Fibroblast of the conjunctiva (primary cell): ENCODE measurements around the gene DAZL.

Experiments used
- DNase-seq: peaks from one replicate; pipeline ENCODE4 v3.0.0-alpha.2; 2010; ENCODE audit warnings: low read depth

Gene DAZL

DNA sequence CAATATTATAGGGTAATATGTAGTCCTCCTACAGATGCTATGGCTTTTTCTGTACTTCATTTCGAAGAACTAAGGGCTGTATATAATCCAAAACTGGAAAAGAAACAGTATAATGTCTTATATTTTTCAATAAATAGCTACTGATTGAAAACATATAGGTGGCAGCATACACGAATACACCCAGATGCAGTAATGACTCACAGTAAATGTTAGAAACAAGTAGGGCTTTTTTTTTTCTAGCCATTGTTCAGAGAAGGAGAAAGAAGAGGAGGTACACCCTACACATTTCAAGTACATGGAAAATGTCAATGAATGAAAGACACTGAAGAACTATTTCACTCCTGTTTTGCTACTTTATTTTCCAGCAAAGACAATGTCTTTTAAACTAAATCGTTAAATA is 9.4 kb downstream of the DAZL start:
- no peak for DNase-seq

DNA sequence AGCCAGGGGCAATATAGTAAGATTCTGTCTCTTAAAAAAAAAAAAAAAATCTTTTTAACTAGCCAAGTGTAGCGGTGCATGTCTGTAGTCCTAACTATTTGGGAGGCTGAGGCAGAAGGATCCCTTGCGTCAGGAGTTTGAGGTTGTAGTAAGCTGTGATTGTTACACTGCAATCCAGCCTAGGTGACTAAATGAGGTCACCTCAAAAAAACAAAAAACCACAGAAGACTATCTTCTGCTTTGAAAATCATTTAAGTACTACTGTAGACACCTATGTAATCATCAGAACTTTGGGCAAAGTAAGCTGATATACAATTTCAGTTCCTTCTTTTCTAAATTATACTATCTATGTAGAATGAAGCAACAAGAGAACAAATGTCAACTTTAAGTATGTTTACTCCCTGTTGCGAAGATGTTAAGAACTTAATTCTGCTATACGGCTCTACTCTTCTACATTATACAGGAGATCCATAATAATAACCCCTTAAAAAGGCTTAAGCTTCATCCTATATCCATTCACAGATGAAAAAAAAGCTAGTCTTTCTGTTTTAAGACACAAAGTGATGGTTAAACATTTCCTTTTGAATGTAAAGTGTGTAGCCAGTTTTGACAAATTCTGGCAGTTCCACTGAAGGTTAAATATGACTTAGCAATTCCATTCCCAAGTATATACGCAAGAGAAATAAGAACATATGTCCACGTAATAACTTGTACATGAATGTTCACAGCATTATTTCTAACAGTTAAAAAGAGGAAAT is 15.2 kb downstream of the DAZL start:
- DNase-seq, result no peak

DNA sequence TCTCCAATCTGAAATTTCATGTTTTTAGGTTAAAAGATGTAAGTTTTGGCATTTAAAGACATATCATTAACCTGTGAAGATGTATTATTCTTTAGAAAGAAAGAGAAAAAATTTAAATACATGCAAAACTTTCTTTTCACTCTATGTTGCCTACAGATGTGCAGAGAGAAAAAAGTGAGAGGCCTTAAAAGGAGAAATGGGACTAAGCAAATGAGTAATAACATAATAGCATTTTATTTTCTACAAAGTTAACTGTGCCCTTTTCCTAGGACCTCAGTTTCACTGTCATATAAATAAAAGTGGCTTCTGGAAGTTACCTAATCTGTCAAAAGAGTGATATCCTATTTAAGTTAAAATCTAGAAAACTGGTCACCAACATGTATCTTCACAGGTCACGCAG is 16.1 kb downstream of the DAZL start:
- no peak for DNase-seq

DNA sequence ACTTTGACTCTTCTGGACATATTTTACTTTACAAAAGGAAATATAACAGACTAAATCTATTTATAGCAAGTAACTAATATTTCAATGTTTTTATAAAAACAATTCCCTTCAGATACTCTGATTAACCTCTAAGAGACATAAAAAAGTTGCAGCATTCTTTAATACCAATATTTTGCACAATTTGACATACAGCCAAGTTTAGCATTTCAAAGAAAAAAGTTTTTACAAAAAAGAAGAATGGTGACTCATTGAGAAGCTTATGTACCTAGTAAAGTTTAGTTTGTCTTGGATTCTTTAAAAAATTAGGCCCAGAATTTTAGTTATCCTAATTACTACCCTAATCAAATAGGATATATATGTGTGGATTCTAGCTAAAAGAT is 17.6 kb downstream of the DAZL start:
- DNase-seq, result no peak

- no peak for DNase-seq
Observed at GRCh38 chr3:16587047-16587680, 18.1 kb downstream of the DAZL start.

DNA sequence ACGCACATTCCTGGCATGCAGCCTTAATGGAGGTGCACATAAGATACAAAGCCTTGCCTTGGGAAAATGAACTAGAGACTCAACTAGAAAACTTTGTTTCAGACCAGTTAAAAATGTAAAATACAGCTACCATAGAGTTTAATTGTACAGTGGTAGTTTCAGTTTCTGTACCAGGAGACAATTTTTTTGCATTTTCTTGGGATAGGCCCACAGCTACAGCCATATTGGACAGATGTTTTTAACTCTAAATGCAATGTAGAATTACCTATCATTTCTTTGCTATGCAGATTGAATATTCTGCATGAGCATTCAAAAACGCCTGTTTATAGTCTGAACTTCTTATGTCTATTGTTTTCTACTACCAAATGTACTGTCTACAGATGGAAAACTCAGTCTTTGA is 20.3 kb downstream of the DAZL start:
- no peak for DNase-seq

GRCh38 chr3:16583551-16583950 is 21.7 kb downstream of the DAZL start:
- no peak for DNase-seq

DNA sequence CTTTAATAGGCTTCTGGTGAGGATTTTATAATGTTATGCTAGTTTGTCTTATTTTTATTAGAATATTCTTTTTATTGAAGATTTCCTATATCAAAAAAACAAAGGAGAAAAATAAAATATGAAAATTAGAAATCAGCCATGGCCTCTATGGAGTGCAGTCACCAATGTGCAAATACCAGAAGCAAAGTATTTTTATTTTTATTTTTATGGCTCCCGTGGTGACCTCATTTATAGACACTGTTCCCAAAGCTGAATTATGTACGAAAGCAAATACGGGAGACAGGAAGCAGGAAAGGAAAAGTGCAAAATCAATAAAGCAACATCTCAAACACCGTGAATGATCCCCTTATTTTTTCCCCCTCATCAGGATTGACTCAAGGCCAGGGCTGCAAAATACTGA is 35.1 kb downstream of the DAZL start:
- no peak for DNase-seq

DNA sequence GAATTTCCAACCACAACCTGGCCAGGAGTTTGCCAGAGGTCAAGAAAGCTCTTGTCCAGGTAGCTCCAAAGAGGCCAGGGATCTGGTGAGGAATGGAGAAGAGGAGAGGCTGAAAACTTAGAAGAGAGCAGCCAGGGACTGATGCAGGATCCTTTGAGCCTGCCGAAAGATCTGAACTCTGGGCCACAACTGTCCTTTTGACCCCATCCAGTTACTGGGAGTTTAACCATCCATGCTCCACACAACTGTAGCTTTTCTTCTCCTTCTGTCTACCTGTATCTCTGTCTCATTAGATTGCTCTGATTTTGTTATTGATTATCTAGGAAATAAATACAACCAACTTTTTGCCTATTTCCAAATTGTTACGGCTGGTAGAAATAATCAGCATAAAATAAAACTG is 36.7 kb downstream of the DAZL start:
- no peak for DNase-seq

DNA sequence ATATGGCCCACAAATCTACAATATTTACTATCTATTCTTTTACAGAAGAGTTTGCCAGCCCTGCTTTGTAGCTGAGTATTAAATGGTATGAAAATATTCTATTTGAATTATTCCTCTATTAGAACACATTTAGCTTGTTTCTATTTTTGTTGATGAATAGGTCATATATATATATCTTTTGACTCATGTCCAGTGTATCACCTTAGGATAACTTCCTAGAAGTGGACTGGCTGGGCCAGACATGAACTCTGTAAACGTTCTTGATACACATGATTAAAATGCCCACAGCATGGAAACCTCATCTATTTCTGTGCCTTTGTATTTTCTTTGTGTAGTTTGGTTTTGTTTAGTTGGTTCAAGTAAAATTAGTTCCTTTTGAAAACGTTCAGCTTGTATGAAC is 37.1 kb downstream of the DAZL start:
- no peak for DNase-seq

- DNase-seq, result no peak
Observed at GRCh38 chr3:16559653-16560365, 45.4 kb downstream of the DAZL start.

DNA sequence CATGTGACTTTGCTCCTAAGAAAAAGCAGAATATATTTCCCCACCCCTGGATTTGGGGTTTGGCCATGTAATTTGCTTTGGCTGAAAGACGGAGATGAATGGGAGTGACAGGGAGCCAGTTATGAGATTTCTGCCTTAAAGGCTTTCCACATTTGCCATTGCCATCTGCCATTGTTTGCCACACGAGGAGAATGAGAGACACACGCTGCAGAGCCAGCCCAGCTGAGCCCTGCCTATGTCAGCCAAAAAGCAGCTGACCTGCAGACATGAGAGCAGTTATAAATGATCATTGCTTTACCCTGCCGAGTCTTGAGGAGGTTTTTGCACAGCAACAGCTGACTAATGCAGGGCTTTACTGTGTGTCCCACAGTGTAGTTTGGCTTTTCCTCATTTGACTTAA is 51.1 kb downstream of the DAZL start:
- DNase-seq, result no peak

- DNase-seq, result no peak
Observed at GRCh38 chr3:16552757-16553156, 52.5 kb downstream of the DAZL start.

GRCh38 chr3:16551342-16551976 is 53.8 kb downstream of the DAZL start:
- DNase-seq, result no peak

- peak; percentile 83 for DNase-seq
Observed at GRCh38 chr3:16550676-16551341, 54.4 kb downstream of the DAZL start.

DNA sequence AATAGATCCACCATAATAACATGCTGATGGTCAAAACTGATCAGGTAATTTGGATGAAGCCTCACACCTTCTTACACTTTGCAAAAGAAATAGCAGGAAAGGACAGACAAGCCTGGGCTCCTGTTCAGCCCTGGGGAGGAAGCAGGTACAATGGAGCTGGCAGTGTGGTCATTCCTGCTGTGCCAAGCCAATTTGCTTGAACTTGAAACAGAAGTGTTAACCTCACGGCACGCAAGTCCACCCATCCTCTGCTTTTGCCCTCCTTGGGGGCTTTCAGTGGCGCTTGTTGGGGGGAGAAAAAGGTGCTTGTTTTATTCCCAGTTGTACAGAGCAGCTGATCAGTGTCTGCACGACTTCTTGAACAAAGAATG is 54.9 kb downstream of the DAZL start:
- no peak for DNase-seq

DNA sequence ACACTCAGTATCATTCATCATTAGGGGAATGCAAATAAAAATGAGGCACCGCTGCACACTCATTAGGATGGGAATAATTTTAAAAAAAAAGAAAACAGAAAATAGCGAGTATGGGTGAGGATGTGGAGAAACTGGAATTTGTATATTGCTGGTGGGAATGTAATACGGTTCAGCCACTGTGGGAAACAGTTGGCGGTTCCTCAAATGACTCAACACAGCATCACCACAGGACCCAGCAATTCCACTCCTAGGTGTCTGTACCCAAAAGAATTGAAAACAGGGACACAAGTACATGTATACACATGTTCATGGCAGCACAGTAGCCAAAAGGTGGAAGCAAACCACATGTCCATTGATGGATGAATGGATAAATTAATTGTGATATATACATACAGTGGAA is 56.5 kb downstream of the DAZL start:
- DNase-seq, result no peak

GRCh38 chr3:16547561-16548357 is 57.5 kb downstream of the DAZL start:
- no peak for DNase-seq

DNA sequence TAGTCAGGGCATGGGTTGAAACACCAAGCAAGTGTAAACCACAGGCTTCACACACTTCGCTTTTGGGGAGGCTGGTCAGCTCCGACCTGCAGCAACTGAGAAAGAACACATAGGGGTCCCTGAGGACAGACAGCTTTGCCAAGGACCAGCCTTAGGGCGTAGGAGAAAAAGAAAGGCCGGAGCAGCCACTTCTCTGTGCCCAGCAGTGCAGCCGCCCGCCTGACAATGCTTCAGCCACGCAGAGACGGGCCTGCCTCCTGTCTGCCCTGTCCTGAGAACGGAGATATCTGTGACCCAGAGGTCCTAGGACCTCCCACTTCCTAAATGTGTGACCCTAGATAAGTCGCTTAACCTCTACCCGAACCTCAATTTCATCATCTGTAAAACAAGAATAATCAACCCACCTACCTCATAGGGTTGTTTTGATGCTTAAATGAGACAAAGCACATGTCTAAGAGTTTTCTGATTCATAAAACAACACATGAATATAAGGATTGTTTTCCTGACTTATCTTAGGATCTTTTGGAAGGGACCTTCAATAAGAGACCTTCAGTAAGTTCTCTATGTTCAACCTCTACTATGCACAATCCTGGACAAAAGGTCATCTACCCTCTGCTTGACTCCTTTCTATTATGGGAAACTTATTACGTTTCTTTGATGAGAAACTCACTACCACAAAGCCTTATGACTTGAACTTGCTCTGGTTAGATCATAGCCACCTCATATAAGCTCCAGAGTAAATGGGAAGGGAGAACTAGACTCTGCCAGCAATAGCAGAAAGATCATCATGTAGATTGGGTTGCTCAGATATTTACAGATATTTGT is 58.8 kb downstream of the DAZL start:
- DNase-seq, result no peak

DNA sequence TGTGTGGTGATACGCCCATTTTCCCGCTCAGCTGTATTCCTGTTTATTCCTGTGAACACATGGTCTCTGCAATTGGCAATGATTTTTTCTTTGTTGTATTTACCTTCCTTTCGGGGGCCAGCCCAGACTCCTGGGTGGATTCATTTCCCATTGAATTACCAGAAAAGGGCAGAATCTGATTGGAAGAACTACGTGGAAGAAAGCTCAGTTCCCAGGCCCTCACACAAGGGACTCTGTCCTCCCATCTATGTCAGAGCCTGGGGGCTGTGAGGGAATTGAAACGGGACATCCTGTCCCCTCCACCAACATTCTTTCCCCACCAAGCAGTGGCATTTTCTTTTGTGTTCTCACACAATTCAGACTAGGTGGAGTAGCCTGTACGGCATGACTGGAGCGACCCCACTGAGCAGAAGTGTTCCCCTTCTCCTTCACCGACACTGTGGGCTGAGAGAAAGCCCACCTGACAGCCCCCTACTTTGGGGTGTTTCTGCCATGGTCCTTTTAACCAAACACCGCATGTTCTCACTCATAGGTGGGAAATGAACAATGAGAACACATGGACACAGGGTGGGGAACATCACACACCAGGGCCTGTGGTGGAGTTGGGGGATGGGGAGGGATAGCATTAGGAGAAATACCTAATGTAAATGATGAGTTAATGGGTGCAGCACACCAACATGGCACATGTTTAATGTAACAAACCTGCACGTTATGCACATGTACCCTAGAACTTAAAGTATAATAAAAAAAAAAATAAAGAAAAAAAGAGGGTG is 59.6 kb downstream of the DAZL start:
- no peak for DNase-seq
